GM19351 (cell line): ENCODE data around the gene PRKCA.
"Not testable (repeated sequence)": the region's sequence is repeated elsewhere in the genome, so short reads cannot be mapped to it uniquely, and the experiment has no call there.

Experiments used
- ATAC-seq: cut with Tn5 transposase; IDR thresholded peaks from one replicate; pipeline ENCODE4 v1.9.1; 2021; ENCODE audit warnings: mild to moderate bottlenecking, moderate library complexity; ENCODE audit not compliant: unreplicated experiment

PRKCA gene

GRCh38 chr17:66695098-66695497 is 392.7 kb downstream of the PRKCA start:
- no peak for ATAC-seq

- ATAC-seq, result no peak
These were observed 395.9 kb downstream of the PRKCA start for GRCh38 chr17:66698270-66698669.

- ATAC-seq, result no peak
These were observed 399.0 kb downstream of the PRKCA start for GRCh38 chr17:66701462-66701861.

- no peak for ATAC-seq
These were observed 399.9 kb downstream of the PRKCA start for GRCh38 chr17:66702106-66702936.

GRCh38 chr17:66704858-66705520 is 402.6 kb downstream of the PRKCA start:
- ATAC-seq, result no peak

- no peak for ATAC-seq
These were observed 404.5 kb downstream of the PRKCA start for GRCh38 chr17:66706851-66707450.

- no peak for ATAC-seq
These were observed 409.0 kb downstream of the PRKCA start for GRCh38 chr17:66711401-66711800.

- no peak for ATAC-seq
These were observed 409.5 kb downstream of the PRKCA start for GRCh38 chr17:66711881-66712321.

- no peak for ATAC-seq
These were observed 410.0 kb downstream of the PRKCA start for GRCh38 chr17:66712453-66712852.

GRCh38 chr17:66713021-66713532 is 410.7 kb downstream of the PRKCA start:
- not testable (repeated sequence) for ATAC-seq

- peak; percentile 80 for ATAC-seq
These were observed 411.2 kb downstream of the PRKCA start for GRCh38 chr17:66713533-66714042.

- ATAC-seq, result no peak
These were observed 411.9 kb downstream of the PRKCA start for GRCh38 chr17:66714046-66715023.

- ATAC-seq, result no peak
These were observed 412.8 kb downstream of the PRKCA start for GRCh38 chr17:66715076-66715675.

- no peak for ATAC-seq
These were observed 413.3 kb downstream of the PRKCA start for GRCh38 chr17:66715745-66716156.

- no peak for ATAC-seq
These were observed 414.0 kb downstream of the PRKCA start for GRCh38 chr17:66716236-66717026.

GRCh38 chr17:66717641-66718058 is 415.2 kb downstream of the PRKCA start:
- peak; percentile 63 for ATAC-seq

- ATAC-seq, result no peak
These were observed 417.6 kb downstream of the PRKCA start for GRCh38 chr17:66720027-66720426.

GRCh38 chr17:66720567-66720966 is 418.2 kb downstream of the PRKCA start:
- ATAC-seq, result no peak

GRCh38 chr17:66722341-66722740 is 419.9 kb downstream of the PRKCA start:
- ATAC-seq, result no peak
